GM19463 (cell line): ENCODE results near the gene ILF2.
A peak's percentile ranks its signal among the peaks of the same experiment; 100 is the strongest.
"Not testable (repeated sequence)": the region's sequence is repeated elsewhere in the genome, so short reads cannot be mapped to it uniquely, and the experiment has no call there.

Experiments
- ATAC-seq: cut with Tn5 transposase; IDR thresholded peaks from one replicate; pipeline ENCODE4 v1.9.1; 2021; ENCODE audit warnings: mild to moderate bottlenecking, moderate library complexity; ENCODE audit not compliant: unreplicated experiment

The ILF2 gene

GRCh38 chr1:153670859-153671627 is at the start of gene ILF2:
Gene ILF2 (minus strand): TSS chr1:153670993. CDS start chr1:153670922, 71 bp downstream.
- ATAC-seq = peak; percentile 93

GRCh38 chr1:153717330-153717729 is 46.5 kb upstream of the ILF2 start:
- ATAC-seq = no peak

- not testable (repeated sequence) for ATAC-seq
These were observed 45.4 kb upstream of the ILF2 start for GRCh38 chr1:153716211-153716610.

- no peak for ATAC-seq
These were observed 40.2 kb upstream of the ILF2 start for GRCh38 chr1:153711026-153711425.

- ATAC-seq = no peak
These were observed 34.7 kb upstream of the ILF2 start for GRCh38 chr1:153705484-153705883.

- no peak for ATAC-seq
These were observed 29.0 kb upstream of the ILF2 start for GRCh38 chr1:153699768-153700167.

- no peak for ATAC-seq
These were observed 28.3 kb upstream of the ILF2 start for GRCh38 chr1:153698923-153699714.

- no peak for ATAC-seq
These were observed 27.5 kb upstream of the ILF2 start for GRCh38 chr1:153698020-153698922.

GRCh38 chr1:153697191-153698019 is 26.6 kb upstream of the ILF2 start:
- no peak for ATAC-seq

- no peak for ATAC-seq
These were observed 25.9 kb upstream of the ILF2 start for GRCh38 chr1:153696741-153697140.

GRCh38 chr1:153693466-153693865 is 22.7 kb upstream of the ILF2 start:
- no peak for ATAC-seq

- ATAC-seq = no peak
These were observed 18.0 kb upstream of the ILF2 start for GRCh38 chr1:153688736-153689328.

GRCh38 chr1:153688276-153688675 is 17.5 kb upstream of the ILF2 start:
- ATAC-seq = no peak

GRCh38 chr1:153687346-153688125 is 16.7 kb upstream of the ILF2 start:
- no peak for ATAC-seq

- no peak for ATAC-seq
These were observed 14.9 kb upstream of the ILF2 start for GRCh38 chr1:153685544-153686340.

- no peak for ATAC-seq
These were observed 14.1 kb upstream of the ILF2 start for GRCh38 chr1:153684892-153685291.

GRCh38 chr1:153683854-153684253 is 13.1 kb upstream of the ILF2 start:
- ATAC-seq = no peak

- ATAC-seq = no peak
These were observed 11.9 kb upstream of the ILF2 start for GRCh38 chr1:153682730-153683129.

GRCh38 chr1:153680120-153680403 is 9.3 kb upstream of the ILF2 start:
- no peak for ATAC-seq
